GM04504 (cell line): ENCODE measurements around the gene MMAB.

Experiments
- DNase-seq: peaks from one replicate; pipeline ENCODE4 v3.0.0-alpha.2; 2012; ENCODE audit warnings: low read depth

The MMAB gene

DNA sequence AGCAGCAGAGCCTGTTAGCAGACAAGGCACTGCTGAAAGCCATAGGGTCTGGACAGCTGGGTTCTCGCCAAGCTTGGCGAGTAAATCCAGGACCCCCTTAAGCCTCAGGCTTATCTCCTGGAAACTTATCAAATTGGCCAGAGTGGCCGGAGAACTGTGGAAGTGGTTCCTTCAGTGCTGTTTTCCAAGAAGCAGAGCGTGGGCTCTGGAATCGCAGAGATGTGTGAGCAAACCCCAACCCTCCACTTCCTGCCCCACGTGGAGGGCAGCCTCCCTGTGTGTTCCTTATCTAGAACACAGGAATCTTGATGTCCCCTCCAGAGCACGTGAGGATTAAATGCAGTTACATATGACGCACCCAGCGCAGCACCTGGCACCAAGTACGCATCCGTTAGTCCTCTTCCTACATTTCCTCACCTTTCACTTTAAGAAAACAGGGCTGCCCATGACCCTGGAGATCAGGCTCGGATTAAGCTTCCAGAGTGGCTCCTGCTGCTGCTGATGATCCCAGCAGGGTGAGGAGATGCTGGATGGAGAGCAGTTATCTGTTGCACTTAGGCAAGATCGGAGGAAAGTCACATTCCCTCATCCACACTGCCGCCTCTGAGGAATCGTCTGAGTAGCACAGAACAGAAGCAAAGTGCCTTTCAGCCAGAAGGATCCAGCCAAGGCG lies 35.0 kb downstream of the MMAB start:
- DNase-seq: no peak

DNA sequence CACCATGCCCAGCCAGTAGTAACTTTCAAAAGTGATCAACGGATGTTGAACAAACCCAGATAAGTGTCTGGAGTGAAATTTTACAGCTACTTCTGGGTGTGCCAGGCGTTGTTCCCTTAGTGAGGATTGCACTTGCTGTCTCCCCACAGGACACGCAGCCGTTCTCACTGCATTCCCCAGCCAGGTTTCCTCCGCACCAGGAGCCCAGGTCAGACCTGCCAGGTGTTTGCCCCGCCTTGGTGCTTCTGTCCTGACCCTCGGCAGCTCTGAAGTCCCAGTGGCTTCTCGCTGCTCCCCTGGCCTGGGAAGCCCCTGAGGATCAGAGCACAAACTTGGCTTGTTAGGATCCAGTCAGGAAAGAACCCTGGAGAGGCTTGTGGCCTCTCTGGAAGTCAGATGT lies 36.2 kb downstream of the MMAB start:
- no peak for DNase-seq

DNA sequence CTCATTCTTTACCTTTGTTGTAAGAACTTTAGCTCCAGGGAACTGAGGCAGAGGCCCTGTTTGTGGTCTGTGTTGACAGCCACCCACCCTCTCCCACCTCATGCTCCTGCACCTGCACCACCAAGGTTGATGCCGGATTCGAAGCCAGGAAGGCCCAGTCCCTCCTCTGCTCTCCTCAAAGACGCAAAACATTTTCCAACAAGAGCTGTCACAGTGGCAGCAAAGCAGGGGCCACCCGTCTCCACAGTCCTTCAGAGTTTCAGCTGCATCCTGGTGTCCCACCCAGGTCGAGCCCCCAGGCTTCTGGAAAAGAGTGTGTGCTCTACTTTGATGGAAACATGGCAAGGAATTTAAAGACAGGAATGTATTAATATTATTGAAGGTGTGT lies 37.4 kb downstream of the MMAB start:
- DNase-seq: no peak

DNA sequence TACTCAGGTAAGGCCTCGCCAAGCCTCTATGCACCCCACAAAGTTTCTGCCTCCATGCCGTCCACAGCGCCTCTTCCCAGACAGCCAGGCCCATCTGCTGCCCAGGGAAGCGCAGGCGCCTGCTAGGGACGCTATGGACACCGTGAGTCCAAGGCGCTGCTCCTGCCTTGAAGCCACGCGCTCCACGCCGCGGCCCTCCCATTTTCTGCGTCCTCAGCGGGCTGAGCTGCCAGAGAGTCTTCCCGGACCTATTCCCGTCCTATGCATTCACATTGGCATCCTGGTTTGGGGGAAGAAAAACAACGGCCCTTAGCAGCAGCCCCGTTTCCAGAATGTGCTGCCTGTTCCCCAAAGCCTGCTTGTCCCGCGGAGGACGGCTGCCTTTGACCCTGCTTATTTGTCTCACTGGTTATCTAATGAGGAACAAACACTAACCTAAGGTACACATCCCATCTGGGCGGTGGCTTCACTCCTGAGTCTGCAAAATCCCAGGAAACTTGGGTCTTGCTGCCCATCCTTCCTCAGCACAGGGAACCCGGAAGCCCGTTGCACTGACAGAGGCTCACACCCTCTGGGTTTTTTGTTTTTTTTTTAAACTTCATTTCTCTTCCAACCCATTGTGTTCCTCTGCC lies 38.0 kb downstream of the MMAB start:
- no peak for DNase-seq

DNA sequence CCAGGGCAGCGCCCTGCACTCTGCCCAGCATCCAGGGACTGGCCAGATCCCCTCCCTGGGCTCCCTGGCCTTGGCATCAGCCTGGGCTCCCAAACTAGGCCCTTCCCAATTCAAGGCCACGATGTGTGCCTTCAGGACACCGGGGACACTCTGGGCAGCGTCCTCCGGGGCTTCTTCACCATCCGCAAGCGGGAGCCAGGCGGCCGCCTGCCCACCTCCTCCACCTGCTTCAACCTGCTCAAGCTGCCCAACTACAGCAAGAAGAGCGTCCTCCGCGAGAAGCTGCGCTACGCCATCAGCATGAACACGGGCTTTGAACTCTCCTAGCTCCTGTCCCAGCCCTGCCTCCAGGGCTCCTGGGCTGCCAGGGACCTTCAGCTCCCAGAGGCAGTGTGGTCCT lies 38.8 kb downstream of the MMAB start:
- DNase-seq: no peak

DNA sequence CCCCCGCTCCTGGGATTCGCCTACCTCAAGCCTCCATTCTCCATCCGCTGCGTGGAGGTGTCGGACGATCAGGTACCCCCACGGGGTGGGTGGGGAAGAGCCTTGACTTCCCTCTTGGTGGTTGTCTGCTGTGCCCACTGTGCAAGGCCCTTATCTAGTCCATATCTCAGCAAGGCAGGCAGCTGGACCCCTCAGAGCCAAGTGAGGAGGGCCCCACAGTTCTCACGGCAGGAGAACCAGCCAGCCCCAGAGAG lies 39.9 kb downstream of the MMAB start:
- DNase-seq: no peak

DNA sequence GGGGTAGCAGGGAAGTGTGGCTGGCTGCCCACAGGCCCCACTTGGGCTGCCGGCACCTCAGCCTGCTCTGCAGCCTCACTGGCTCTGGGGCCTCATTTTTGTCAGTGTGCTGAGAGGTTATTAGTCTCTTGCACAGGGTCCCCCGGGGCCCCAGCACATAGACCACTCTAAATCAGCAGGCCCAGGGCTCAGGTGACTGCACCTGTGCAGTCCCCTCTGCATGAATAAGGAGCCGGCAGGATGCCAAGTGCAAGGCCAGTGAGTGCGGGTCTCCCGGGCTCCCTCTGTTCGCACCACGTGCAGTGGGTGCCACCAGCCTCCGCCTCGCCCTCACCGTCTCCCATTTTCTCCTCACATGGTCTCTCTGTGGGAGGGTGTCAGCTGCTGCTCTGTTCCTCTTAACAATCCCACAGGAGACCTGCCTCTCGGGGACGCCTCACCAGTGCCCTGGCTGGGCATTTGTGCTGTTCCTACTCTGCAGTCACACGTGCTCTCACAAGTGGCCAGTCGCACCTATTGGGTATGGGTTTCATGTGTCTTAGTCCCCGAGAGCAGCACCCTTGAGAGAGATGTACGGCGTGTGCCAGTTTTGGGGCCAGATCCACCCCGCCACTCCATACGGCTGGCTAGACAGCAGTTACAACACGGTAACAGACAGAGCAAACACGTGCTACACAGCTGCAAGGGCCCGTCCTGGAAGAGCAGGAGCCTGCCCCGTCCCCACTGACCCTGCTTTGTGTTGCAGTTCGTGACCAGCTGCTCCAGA lies 40.4 kb downstream of the MMAB start:
- DNase-seq: no peak

DNA sequence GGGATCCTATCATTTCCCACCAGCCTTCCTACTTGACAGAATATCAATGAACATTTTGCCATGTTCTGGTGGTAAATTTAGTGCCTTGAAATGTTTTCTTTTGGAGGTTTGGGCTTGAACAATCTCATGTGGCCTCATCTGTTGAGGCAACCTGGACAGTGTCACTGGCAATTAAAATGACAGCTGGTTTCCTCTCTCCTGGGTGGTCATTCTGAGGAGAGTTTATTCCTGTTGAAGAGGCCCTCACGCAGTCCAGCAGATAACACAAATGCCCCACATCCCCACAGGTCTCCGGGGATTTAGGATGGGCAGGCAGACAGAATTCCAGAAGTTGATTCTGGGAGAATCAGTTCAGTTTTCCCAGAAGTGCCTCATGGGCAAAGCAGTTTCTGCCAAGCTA lies 41.9 kb downstream of the MMAB start:
- DNase-seq: no peak

DNA sequence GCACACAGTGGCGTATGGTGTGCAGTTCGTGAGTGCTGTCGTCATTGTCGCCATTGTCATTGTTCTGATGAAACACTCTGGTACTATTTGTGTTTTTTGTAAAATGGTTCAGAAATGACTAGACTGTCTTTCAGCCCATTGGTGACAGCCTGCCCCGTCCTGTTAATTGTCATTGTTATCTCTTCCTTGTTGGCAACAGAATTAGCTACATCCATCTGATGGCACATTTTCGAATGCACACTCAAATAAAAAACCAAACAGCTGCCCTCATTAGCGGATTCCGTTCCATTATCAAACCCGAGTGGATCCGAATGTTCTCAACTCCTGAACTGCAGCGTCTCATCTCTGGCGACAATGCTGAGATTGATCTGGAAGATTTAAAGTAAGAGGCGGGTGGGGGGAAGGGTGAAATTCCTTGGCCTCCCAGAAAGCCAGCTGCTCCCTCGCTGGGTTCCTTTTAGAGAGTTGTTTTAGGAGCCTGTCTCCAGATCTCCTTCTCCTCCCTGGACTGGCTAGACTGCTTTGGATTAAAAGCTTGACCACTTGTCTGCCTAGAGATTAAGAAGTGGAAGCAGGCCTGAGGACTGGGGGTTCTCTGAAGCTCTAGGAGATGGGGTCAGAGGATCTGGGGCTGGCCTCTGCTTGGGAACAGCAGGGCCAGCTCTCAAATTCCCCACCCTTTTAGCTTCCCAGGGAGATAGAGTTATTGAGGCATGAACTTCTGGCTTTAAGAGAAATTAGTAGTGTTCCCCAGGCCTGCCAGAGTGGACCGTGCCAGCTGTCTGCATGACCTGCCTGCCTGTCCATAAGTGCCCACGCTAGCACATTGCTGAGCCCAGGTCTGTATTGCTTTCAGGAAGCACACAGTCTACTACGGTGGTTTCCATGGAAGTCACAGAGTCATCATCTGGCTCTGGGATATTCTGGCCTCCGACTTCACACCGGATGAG lies 43.3 kb downstream of the MMAB start:
- DNase-seq: no peak

DNA sequence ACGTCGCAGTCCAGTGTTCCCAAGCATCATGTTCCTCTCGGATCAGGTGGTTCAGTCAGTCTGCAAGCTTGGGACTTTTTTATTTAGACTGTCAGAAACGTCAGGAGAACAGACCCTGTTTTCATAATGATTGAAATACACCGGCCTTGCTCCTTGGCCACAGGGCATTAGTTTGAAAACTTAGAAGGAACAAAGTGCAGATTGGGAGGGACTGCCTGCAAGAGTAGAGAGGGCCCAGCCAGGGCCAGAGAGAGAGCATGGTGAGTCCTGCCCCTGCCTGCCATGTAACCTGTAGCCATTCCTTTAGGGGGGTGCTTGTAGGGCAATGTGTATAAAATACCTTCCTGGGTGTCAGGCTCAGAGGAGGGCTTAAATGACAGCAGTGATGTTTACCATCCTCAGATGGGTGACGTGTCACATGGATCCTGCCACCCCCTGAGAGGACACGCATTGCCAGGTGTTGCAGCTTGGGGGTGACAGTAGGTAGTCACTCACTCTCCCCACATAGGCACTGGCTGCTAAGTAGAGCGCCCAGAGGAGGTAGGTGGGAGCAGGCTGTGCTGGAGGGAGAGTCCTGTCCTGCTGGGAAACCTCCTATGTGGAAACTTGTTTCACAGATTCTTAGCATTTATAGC lies 45.7 kb downstream of the MMAB start:
- no peak for DNase-seq

DNA sequence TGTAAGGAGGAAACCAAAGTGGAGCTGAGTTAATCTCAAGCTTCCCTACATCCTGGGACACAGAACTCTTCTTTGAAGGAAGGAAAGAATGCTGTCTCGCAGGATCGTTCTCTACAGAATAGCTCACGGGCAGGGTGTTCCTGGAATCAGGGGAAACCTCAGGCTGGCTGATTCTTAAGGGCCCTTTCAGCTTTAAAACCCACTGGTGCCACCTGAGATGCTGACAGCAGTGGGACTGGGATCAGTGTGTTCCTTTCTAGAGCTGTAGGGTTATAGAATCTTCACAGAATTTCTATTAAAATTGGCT lies 48.1 kb downstream of the MMAB start:
- DNase-seq: no peak

DNA sequence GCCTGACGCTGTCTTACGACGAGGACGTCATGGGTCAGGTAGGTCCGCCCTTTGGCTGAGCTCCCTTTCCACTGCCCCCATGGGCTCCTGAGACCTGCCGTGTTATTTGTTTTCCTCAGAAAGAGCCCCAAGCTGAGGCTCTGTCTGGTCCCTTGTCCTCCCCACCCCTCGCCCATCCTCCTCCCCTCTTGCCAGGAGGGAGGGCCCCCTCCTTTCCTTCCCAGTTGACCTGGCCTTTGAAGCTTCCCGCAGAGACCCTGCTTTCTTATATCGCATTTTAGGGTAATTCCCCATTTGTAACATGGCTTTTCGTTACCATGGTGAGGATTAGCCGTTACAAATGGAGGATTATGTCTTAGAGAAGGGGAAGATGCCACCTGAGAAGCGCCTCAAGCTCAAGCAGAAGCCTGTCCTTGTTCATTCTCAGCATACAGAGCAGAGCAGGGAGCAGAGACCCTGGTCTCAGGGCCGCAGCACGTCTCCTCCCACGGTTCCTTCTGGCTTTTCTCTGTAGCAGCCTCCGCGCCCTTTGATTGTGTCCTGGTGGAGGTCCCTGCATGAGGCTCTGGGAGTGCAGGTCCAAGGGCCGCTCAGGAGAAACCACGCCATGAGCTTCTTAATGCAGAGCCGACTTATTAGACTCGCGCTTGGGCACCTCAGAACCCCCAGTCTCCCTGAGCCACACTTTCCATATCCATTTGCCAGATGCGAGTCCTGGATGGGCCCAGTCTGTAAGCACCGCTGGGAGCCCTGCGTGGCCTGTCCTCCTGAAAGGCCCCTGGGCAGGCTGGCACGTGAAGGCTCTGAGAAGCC lies 48.6 kb downstream of the MMAB start:
- DNase-seq: no peak

DNA sequence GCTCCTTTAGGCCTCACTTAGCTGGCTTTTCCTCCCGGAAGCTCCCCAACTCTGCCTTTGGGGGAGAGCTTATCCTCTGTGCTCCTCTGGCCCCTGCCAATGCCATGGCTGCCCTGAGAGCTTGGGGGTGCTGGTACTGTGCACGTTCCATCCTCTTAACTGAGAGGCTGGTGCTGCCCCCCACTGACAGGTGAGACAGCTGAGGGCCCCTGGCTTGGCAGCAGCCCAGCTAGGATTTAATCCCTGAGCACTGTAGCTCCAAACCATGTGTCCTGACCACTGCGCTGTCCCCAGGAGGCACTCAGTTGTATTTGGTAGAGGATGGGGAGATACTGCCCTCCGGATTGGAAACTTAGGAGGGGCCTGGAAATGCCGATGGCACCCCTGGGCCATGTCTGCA lies 49.8 kb downstream of the MMAB start:
- no peak for DNase-seq

DNA sequence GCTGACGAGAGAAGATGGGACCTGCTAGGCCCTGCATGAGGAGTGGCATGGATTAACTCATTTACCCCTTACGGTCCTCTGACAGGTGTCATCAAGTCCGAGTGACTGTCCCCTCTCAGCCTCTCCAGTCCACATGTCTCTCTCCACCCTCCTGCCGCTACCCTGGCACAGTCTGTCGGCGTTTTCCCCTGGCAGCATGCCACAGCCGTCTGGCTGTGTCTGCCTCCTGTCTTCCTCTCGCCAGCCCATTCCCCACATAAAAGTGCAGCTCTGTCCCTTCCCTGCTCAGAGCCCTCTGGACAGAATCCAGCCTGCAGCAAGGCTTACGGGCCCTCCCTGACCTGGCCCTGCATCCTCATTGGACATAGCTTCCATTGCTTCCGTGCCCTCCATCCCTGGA lies 50.2 kb downstream of the MMAB start:
- no peak for DNase-seq

DNA sequence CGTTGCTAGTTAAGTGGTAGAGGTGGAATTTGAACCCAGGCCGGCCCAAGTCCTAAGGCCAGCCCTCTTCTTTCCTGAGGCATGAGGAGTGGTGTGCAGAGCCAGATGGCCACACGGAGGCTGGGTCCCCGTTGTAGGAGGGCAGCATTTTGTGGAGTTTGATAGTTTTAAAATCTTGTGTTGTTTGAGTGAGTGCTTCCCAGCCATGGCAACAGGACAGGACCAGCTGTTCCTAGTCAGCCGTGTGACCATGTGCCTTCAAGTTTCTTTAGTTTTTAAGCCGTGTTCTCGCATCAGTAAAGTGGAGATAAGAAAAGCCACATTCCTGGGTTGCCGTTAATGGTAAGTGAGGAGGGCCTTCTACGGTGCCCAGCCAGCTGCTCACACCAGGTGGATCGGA lies 51.5 kb downstream of the MMAB start:
- DNase-seq: no peak

DNA sequence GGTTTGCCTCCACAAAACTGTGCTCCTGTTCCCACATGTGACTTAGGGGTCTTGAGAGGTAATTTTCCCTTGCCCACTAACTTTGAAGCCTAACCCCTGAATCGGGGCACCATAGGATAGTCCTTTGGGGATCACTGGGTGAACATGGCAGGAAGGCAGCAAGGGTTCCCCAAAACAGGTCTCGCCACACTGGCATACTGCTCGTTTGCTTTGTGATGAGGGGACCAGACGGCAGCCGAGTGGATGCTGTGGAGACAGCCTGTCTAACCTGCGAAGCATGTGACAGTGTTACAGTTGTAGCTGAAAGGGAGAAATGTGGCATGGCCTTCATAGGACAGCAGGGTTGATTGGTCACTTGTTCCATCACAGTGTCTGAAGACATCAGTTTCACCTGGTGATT lies 53.5 kb downstream of the MMAB start:
- no peak for DNase-seq

DNA sequence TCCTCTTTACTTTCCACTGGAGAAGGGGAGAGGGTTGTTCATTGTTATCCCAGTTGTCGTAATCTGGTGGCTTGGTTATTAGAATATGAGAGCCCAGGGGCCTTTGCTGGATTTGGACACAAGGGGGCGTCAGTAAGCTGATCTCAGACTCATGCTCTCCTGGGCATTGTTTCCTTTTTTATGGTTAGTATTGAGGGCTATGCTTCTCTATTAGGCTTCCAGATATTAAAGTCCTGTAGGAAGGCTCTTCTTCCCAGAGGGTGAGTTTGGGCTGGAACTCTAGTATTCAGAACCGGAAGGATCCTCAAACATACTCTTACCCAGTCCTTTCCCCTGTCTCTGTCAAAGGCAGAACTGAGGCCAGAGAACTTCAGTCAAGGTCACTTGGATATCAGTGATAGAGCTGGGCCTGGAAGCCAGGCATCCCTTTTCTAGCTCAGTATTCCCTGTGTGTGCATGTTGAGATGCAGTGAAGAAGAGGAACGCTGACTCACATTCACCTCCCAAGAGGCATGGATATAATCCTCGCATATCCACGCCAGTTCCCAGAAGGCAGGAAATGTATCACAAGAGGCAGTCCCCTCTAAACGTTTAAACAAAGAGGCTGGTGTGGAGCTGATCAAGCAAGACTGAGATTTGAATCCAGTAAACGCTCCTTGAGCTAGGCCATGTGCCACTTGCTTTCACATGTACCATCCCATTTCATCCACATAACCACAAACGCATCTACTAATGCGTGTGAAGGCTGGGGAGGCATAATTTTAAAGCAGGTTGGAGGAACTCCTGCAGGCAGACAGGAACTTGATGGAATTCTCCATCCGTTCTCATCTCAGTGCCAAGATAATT lies 54.3 kb downstream of the MMAB start:
- peak; percentile 59 for DNase-seq

DNA sequence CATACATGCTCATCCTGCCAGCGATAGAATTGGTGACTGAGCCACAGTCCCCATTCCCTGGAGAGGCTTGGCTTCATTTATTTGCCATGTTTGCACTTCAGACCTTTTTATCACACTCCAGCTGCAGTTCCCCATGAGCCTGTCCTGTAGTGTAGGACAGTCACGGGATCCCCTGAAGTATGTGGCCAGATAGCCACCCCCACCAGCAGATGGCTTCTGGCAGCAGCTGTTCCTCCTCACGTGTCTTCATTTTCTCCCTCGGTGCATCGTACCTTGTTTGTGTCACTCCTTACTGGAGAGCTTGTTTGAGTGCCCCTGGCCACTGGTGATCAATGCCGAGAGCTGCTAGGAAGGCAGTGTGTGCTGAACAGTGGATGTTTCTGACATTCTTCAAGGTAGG lies 55.7 kb downstream of the MMAB start:
- no peak for DNase-seq

DNA sequence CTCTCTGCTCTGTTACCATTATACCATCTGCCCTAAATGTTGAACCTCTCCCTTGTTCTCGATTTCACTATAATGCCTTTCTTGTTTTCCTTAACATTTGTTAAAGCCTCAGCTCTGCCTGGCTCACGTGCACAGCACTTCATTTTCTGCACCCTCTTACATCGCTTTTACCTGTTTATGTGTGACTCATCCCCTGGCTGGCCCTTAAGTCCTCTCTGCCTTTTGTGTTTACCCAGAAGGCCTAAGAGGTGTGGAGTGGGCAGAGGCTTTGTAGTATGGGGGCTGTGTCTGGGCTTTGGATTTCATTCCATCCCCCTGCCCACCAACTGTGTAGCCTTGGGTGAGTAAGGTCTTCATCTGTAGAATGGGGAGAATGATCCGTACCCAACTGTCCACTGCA lies 59.3 kb downstream of the MMAB start:
- no peak for DNase-seq

DNA sequence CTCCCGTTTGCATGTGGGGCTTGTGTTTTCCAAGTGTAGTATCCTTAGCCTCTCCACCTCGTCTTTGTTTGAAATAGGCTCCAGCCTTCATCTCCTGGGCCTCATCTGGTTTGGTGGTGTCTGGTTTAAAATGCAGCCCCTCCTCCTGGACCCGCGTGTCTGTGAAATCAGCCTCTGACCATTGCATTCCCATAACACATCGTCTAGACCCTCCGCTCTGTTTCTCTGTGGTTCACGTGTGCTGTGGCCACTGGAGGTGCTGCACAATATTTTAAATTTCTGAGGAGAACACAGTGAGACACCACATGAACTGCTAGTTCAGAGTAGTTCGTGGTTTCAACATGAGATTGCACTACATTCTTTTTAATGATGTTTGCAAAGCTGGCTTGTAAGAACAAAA lies 60.3 kb downstream of the MMAB start:
- no peak for DNase-seq

DNA sequence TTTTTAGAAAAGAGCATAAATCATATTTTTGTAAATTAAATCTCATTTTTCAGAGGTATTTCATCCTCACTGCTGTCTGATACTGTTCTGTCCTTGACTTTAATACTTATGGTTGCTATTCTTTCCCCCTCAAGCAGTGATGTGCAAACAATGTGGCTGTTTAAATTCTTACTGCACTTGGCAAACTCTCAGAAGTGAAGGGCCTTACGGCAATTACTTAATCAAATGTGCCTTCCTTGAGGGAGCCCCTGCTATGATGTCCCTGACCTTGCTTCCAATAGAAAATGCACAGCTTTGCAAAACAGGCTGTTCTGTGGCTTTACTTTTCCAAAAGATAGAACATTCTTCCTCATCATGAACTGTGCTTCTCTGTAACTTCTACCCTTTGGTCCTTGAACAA lies 60.7 kb downstream of the MMAB start:
- DNase-seq: no peak
